GM23338 (cell line): ENCODE measurements around the gene FFAR3. TPM values are rescaled to one million over a fixed set of nuclear protein-coding genes. Genes with fewer than 3 reads are reported as not detected.

Source experiments
- ATAC-seq: fragments of 200-7000 bp; cut with Tn5 transposase; 3 replicates; pipeline ENCODE4 v1.9.1; 2020
- DNase-seq: peaks from one replicate; pipeline ENCODE4 v3.0.0-alpha.2; 2015; ENCODE audit warnings: low spot score
- H2AFZ ChIP-seq: fragments of 200-600 bp; sonication (generic); 2 replicates; pipeline ENCODE4 v1.8.0; 2016; ENCODE audit warnings: antibody characterized with exemption, mild to moderate bottlenecking, moderate library complexity
- H3F3A ChIP-seq: fragments of 200-600 bp; sonication (generic); replicated peaks from 2 replicates; pipeline ENCODE4 v1.8.0; 2017; ENCODE audit warnings: antibody characterized with exemption, mixed run types, low read depth
- H3K27ac ChIP-seq: fragments of 200-600 bp; sonication (generic); 2 replicates; pipeline ENCODE4 v1.6.1; 2016; ENCODE audit warnings: low read depth
- H3K27me3 ChIP-seq: fragments of 200-600 bp; sonication (generic); 2 replicates; pipeline ENCODE4 v1.8.0; 2016; ENCODE audit warnings: mild to moderate bottlenecking, mixed run types, moderate library complexity; ENCODE audit not compliant: insufficient read depth
- H3K36me3 ChIP-seq: fragments of 200-600 bp; sonication (generic); 2 replicates; pipeline ENCODE4 v1.8.0; 2016; ENCODE audit warnings: mild to moderate bottlenecking; ENCODE audit not compliant: insufficient read depth
- H3K4me1 ChIP-seq: fragments of 200-600 bp; sonication (generic); 2 replicates; pipeline ENCODE4 v1.8.0; 2016; ENCODE audit warnings: mild to moderate bottlenecking, moderate library complexity; ENCODE audit not compliant: insufficient read depth
- H3K4me2 ChIP-seq: fragments of 200-600 bp; sonication (generic); 2 replicates; pipeline ENCODE4 v1.7.1; 2017; ENCODE audit warnings: mixed run types
- H3K4me3 ChIP-seq: fragments of 200-600 bp; sonication (generic); 2 replicates; pipeline ENCODE4 v1.6.1; 2016; ENCODE audit warnings: mixed run types
- H3K79me2 ChIP-seq: fragments of 200-600 bp; sonication (generic); replicated peaks from 2 replicates; pipeline ENCODE4 v1.8.0; 2017; ENCODE audit warnings: mild to moderate bottlenecking; ENCODE audit not compliant: insufficient read depth
- H3K9me2 ChIP-seq: fragments of 200-600 bp; sonication (generic); 2 replicates; pipeline ENCODE4 v1.8.0; 2017; ENCODE audit not compliant: insufficient read depth
- H4K20me1 ChIP-seq: fragments of 200-600 bp; sonication (generic); replicated peaks from 2 replicates; pipeline ENCODE4 v1.8.0; 2017; ENCODE audit warnings: mild to moderate bottlenecking; ENCODE audit not compliant: insufficient read depth
- H3K27ac Mint-ChIP-seq: 2 replicates; pipeline ENCODE4 v1.8.0; 2020; ENCODE audit warnings: inconsistent platforms, mild to moderate bottlenecking, moderate library complexity, mixed read lengths
- H3K27me3 Mint-ChIP-seq: 3 replicates; pipeline ENCODE4 v1.8.0; 2022; ENCODE audit warnings: low read depth, mild to moderate bottlenecking, moderate library complexity, mixed read lengths, inconsistent platforms; ENCODE audit not compliant: insufficient read depth, poor library complexity
- H3K36me3 Mint-ChIP-seq: 3 replicates; pipeline ENCODE4 v1.8.0; 2021; ENCODE audit warnings: low read depth, mild to moderate bottlenecking, inconsistent platforms, moderate library complexity, mixed read lengths
- H3K4me1 Mint-ChIP-seq: 3 replicates; pipeline ENCODE4 v1.8.0; 2020; ENCODE audit warnings: mild to moderate bottlenecking, inconsistent platforms, mixed read lengths
- H3K4me3 Mint-ChIP-seq: 3 replicates; pipeline ENCODE4 v1.8.0; 2021; ENCODE audit warnings: moderate library complexity, mild to moderate bottlenecking, inconsistent platforms, mixed read lengths
- H3K9me3 Mint-ChIP-seq: 3 replicates; pipeline ENCODE4 v1.8.0; 2020; ENCODE audit warnings: moderate library complexity, mild to moderate bottlenecking, inconsistent platforms, mixed read lengths
- EZH2 ChIP-seq: fragments of 200-600 bp; sonication (generic); IDR thresholded peaks from one replicate; pipeline ENCODE4 v1.8.0; 2017; ENCODE audit warnings: antibody characterized with exemption, mild to moderate bottlenecking, low read depth; ENCODE audit not compliant: unreplicated experiment
- JUNB ChIP-seq: IDR thresholded peaks from one replicate; pipeline ENCODE4 v1.6.1; 2016; ENCODE audit warnings: antibody characterized with exemption; ENCODE audit not compliant: unreplicated experiment
- STAT1 ChIP-seq: IDR thresholded peaks from one replicate; pipeline ENCODE4 v1.6.1; 2016; ENCODE audit warnings: antibody characterized with exemption; ENCODE audit not compliant: unreplicated experiment
- ZNF331 ChIP-seq: fragments of 250-450 bp; sonication (Bioruptor Pico); IDR thresholded peaks from 2 replicates; pipeline ENCODE4 v1.5.0; 2020; ENCODE audit warnings: low read depth, mild to moderate bottlenecking, moderate library complexity
- polyA plus RNA-seq: library from polyadenylated mRNA; unstranded; fragments of >200 nt; fragmentation: Nextera tagmentation; extraction: Ambion mirVana; gene quantifications from 2 replicates; pipeline ENCODE4 v1.2.1, GENCODE V29; 2016
- total RNA-seq: library from RNA; depleted of rRNA; stranded (reverse); fragments of >200 nt; shearing (Covaris generic); gene quantifications from 2 replicates; pipeline ENCODE4 v1.2.3, GENCODE V29; 2014
- TF ChIP-seq, protein P1 (sequence below): IDR thresholded peaks from one replicate; pipeline ENCODE4 v1.6.1; 2018; ENCODE audit warnings: antibody characterized with exemption; ENCODE audit not compliant: unreplicated experiment
- TF ChIP-seq, protein P2 (sequence below): IDR thresholded peaks from 2 replicates; pipeline ENCODE4 v1.6.1; 2016; ENCODE audit warnings: antibody characterized with exemption

Gene FFAR3
- total and polyA plus RNA-seq, 2 experiments from 2014 or later, result 0.35 TPM; not detected in 1

DNA sequence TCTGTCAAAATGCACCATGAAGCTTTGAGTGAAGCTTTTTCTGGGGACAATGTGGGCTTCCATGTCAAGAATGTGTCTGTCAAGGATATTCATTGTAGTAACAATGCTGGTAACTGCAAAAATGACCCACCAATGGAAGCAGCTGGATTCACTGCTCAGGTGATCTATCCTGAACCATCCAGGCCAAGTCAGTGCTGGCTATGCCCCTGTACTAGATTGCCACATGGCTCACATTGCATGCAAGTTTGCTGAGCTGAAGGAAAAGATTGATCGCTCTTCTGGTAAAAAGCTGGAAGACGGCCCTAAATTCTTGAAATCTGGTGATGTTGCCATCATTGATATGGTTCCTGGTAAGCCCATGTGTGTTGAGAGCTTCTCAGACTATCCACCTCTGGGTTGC is 25.3 kb downstream of the FFAR3 start (continued):
- TF ChIP-seq, protein P1, sequence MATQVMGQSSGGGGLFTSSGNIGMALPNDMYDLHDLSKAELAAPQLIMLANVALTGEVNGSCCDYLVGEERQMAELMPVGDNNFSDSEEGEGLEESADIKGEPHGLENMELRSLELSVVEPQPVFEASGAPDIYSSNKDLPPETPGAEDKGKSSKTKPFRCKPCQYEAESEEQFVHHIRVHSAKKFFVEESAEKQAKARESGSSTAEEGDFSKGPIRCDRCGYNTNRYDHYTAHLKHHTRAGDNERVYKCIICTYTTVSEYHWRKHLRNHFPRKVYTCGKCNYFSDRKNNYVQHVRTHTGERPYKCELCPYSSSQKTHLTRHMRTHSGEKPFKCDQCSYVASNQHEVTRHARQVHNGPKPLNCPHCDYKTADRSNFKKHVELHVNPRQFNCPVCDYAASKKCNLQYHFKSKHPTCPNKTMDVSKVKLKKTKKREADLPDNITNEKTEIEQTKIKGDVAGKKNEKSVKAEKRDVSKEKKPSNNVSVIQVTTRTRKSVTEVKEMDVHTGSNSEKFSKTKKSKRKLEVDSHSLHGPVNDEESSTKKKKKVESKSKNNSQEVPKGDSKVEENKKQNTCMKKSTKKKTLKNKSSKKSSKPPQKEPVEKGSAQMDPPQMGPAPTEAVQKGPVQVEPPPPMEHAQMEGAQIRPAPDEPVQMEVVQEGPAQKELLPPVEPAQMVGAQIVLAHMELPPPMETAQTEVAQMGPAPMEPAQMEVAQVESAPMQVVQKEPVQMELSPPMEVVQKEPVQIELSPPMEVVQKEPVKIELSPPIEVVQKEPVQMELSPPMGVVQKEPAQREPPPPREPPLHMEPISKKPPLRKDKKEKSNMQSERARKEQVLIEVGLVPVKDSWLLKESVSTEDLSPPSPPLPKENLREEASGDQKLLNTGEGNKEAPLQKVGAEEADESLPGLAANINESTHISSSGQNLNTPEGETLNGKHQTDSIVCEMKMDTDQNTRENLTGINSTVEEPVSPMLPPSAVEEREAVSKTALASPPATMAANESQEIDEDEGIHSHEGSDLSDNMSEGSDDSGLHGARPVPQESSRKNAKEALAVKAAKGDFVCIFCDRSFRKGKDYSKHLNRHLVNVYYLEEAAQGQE, result no peak
- TF ChIP-seq, protein P2, sequence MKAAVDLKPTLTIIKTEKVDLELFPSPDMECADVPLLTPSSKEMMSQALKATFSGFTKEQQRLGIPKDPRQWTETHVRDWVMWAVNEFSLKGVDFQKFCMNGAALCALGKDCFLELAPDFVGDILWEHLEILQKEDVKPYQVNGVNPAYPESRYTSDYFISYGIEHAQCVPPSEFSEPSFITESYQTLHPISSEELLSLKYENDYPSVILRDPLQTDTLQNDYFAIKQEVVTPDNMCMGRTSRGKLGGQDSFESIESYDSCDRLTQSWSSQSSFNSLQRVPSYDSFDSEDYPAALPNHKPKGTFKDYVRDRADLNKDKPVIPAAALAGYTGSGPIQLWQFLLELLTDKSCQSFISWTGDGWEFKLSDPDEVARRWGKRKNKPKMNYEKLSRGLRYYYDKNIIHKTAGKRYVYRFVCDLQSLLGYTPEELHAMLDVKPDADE, result no peak
- TF ChIP-seq STAT1 (no peak), EZH2 (no peak)

DNA sequence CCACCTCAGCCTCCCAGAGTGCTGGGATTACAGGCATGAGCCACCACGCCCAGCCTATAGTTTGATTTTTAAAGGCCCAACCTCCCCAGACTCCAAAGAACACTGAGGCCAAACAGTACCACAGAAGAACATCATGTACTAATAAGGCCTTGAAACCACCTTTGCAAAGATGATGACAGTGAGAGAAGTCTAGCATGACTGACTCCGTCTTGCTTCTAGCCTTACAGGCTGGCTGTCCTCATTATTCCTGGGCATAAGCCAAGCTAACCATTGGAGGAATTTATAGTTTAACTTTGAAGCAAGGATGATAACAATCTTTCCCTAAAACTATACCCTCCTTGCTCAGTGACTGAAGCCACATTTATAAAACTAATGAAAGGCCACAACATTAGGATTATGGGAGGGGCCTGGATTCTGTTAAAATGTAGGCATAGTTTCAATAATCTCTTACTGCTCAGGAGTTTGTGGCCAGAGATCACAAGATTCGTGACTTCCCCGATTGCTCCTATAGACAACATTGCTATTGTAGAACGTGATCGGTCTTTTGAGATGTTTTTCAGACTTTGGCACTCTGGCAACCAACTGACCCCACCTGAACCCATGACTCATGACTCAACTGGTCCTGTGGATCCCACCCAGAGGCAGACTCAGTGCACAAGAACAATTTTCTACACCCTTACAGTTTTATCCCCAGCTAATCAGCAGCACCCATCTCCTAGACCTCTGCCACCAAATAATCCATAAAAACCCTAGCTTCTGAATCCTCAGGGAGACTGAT is 30.2 kb downstream of the FFAR3 start:
- H3K4me1 ChIP-seq, result no peaks in the 10 kb centered on the region
- no peaks in the 10 kb centered on the region for H3K79me2 ChIP-seq
- no peak overlapping the region for H2AFZ ChIP-seq
- H3K36me3 ChIP-seq, result peaks cover 8% of the 10 kb centered on the region; the same call in 1 of the 2 replicates
- no peaks in the 10 kb centered on the region for H3K9me2 ChIP-seq
- Mint-ChIP-seq H3K36me3 (peaks cover 11% of the 10 kb centered on the region; the same call in 2 of the 3 replicates), H3K27ac (no peak overlapping the region), H3K4me3 (no peak overlapping the region), H3K9me3 (peaks cover 55% of the 10 kb centered on the region), H3K27me3 (no peaks in the 10 kb centered on the region), H3K4me1 (no peaks in the 10 kb centered on the region)
- H3K27ac ChIP-seq, result no peak overlapping the region
- no peaks in the 10 kb centered on the region for H4K20me1 ChIP-seq
- ATAC-seq, result no peak
- no peak overlapping the region for H3K4me3 ChIP-seq
- DNase-seq, result no peak
- no peak overlapping the region for H3K4me2 ChIP-seq
- no peaks in the 10 kb centered on the region for H3K27me3 ChIP-seq
- H3F3A ChIP-seq, result no peaks in the 10 kb centered on the region
- TF ChIP-seq STAT1, result no peak
- no peak for TF ChIP-seq JUNB
- TF ChIP-seq, protein P2, result no peak
- TF ChIP-seq EZH2, result no peak
- TF ChIP-seq, protein P1, result no peak
- no peak for TF ChIP-seq ZNF331 (CRISPR knock-in tag)
